Endothelial cell (in vitro differentiated cells): Measurements from ENCODE around the gene TEX30. TPM values are rescaled to one million over a fixed set of nuclear protein-coding genes. Genes with fewer than 3 reads are reported as not detected.

Experiments
- DNase-seq: peaks from one replicate; pipeline ENCODE4 v3.0.0; 2021; ENCODE audit warnings: low spot score
- H3K27ac Mint-ChIP-seq: one replicate; pipeline ENCODE4 v1.8.0; 2021; ENCODE audit warnings: mixed read lengths, inconsistent platforms; ENCODE audit not compliant: unreplicated experiment
- H3K27me3 Mint-ChIP-seq: one replicate; pipeline ENCODE4 v1.8.0; 2021; ENCODE audit warnings: mild to moderate bottlenecking, moderate library complexity, mixed read lengths, inconsistent platforms; ENCODE audit not compliant: unreplicated experiment
- H3K36me3 Mint-ChIP-seq: one replicate; pipeline ENCODE4 v1.8.0; 2021; ENCODE audit warnings: mild to moderate bottlenecking, low read depth, mixed read lengths, inconsistent platforms; ENCODE audit not compliant: unreplicated experiment
- H3K4me1 Mint-ChIP-seq: one replicate; pipeline ENCODE4 v1.8.0; 2021; ENCODE audit warnings: mild to moderate bottlenecking, mixed read lengths, inconsistent platforms; ENCODE audit not compliant: unreplicated experiment
- H3K4me3 Mint-ChIP-seq: one replicate; pipeline ENCODE4 v1.8.0; 2021; ENCODE audit warnings: mild to moderate bottlenecking, mixed read lengths, inconsistent platforms; ENCODE audit not compliant: unreplicated experiment
- H3K9me3 Mint-ChIP-seq: one replicate; pipeline ENCODE4 v1.8.0; 2021; ENCODE audit warnings: mixed read lengths, inconsistent platforms; ENCODE audit not compliant: unreplicated experiment
- total RNA-seq: library from RNA; stranded (reverse); fragmentation: NEBNext Ultra II Directional; extraction: Animal tissue kit (Norgen Biotek cat#: 25700); gene quantifications from one replicate; pipeline ENCODE4 v1.2.1, GENCODE V29; 2021; ENCODE audit not compliant: unreplicated experiment
- TF ChIP-seq, protein P1 (sequence below): fragments of 200-600 bp; sonication (generic); IDR thresholded peaks from one replicate; pipeline ENCODE4 v1.5.0; 2021; ENCODE audit warnings: antibody characterized with exemption; ENCODE audit not compliant: unreplicated experiment

TEX30 gene
- total RNA-seq, 1 donor from 2014 or later, result 10.5 TPM

DNA sequence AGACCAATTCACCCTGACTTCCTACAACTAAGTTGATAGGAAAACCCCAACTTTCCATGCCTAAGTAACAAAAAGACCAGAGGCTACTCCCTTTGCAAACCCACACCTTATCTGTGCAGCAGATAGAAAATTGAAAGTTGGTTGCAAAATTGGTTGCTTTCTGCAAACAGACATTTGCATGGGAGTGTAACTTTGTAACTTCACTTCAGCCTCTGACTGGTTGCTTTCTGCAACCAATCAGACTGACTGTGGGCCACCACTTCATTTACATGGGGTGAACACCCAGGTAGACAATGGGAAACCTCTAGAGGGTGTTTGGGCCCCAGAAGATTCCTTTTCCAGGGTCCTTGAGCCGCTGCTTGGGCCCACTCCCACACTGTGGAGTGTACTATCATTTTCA lies 9.8 kb downstream of the TEX30 start:
- Mint-ChIP-seq H3K4me3 (no peak overlapping the region), H3K9me3 (no peaks in the 10 kb centered on the region), H3K4me1 (no peaks in the 10 kb centered on the region), H3K27me3 (no peaks in the 10 kb centered on the region), H3K36me3 (no peaks in the 10 kb centered on the region), H3K27ac (no peak overlapping the region)
- DNase-seq, result no peak
- TF ChIP-seq, protein P1, sequence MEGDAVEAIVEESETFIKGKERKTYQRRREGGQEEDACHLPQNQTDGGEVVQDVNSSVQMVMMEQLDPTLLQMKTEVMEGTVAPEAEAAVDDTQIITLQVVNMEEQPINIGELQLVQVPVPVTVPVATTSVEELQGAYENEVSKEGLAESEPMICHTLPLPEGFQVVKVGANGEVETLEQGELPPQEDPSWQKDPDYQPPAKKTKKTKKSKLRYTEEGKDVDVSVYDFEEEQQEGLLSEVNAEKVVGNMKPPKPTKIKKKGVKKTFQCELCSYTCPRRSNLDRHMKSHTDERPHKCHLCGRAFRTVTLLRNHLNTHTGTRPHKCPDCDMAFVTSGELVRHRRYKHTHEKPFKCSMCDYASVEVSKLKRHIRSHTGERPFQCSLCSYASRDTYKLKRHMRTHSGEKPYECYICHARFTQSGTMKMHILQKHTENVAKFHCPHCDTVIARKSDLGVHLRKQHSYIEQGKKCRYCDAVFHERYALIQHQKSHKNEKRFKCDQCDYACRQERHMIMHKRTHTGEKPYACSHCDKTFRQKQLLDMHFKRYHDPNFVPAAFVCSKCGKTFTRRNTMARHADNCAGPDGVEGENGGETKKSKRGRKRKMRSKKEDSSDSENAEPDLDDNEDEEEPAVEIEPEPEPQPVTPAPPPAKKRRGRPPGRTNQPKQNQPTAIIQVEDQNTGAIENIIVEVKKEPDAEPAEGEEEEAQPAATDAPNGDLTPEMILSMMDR, result no peak

DNA sequence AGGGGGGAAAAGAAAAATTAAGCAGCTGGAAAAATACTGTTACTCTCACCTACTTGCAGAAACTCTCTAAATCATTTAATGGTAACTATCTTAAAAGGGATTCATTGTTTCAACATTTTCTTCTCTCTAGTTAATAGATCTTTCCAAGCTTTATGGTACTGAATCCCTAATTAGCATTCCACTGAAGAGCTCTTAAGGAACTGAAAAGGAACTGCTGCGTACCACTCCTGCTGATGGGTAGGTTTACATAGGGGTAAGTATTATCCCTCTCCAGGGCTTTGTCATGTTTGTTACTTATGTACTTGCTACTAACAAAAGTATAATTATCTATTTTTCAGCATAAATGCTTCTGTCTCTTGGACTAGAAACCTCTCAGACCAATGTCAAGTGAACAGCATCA lies 12.5 kb downstream of the TEX30 start:
- no peaks in the 10 kb centered on the region for H3K9me3 Mint-ChIP-seq
- H3K36me3 Mint-ChIP-seq, result no peaks in the 10 kb centered on the region
- no peak overlapping the region for H3K27ac Mint-ChIP-seq
- no peak for DNase-seq
- TF ChIP-seq, protein P1, result no peak
- H3K27me3 Mint-ChIP-seq, result no peaks in the 10 kb centered on the region
- H3K4me3 Mint-ChIP-seq, result no peak overlapping the region
- H3K4me1 Mint-ChIP-seq, result no peaks in the 10 kb centered on the region

DNA sequence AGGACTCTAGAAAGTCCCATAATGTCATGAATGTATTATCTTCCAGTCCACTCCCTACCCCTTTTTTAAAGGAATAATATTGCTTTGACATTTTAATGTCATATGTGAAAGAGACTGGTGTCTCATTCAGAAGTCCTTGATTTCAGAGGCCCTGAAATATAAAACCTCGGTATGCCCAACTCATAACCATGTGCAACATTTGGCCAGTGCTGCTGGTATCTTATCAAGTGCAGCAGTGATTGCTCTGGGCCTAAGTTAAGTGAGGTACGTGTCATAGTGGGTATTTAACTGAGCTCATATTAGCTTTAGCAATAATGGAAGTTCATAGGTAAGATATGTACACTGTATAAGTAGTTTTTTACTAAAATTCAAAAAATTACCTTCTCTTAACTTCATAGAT lies 14.7 kb downstream of the TEX30 start:
- Mint-ChIP-seq H3K27me3 (no peaks in the 10 kb centered on the region), H3K4me1 (no peaks in the 10 kb centered on the region), H3K9me3 (no peaks in the 10 kb centered on the region), H3K27ac (no peak overlapping the region), H3K36me3 (no peaks in the 10 kb centered on the region), H3K4me3 (no peak overlapping the region)
- TF ChIP-seq, protein P1, result no peak
- no peak for DNase-seq

DNA sequence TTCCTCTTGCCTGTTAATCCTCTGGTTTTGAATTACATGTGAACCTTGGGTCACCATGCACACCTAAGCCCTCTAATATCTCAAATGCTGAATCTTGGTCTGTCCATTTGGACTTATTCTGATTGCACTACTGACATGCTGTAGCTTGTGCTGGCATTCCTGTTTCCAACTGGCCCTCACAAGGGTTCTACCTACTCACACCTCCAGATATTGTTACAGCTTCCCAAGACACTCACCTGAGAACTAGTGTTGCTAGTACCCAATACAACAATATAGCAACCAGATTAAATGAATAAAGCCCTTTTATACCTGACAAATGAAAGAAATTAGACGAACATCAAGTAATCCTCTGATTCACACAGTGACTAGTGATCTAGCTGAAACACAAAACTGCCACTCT lies 16.6 kb downstream of the TEX30 start:
- Mint-ChIP-seq H3K27me3 (no peaks in the 10 kb centered on the region), H3K27ac (no peak overlapping the region), H3K4me1 (no peaks in the 10 kb centered on the region), H3K36me3 (no peaks in the 10 kb centered on the region), H3K9me3 (no peaks in the 10 kb centered on the region), H3K4me3 (no peak overlapping the region)
- DNase-seq, result no peak
- TF ChIP-seq, protein P1, result no peak

DNA sequence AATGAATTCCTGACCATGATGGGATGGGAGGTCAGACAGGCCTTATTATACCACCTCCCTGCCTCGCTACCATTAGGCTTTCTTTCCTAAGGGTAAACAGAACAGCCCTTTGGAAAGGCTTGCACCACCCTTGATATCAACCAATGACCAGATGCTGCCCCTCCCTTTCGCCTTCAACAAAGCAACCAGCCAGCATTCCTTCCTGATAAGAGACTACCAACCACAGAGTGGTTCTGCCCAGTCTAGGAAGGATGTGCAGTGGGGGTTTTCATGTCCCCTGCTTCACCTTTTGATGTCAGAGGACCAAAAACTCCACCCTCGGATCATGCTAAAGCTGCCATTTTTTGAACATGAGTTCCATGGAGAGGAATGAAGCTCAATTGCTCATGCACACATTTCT lies 21.7 kb downstream of the TEX30 start:
- TF ChIP-seq, protein P1, result no peak
- no peak for DNase-seq
- Mint-ChIP-seq H3K4me3 (no peak overlapping the region), H3K9me3 (no peaks in the 10 kb centered on the region), H3K27ac (no peak overlapping the region), H3K27me3 (no peaks in the 10 kb centered on the region), H3K4me1 (no peaks in the 10 kb centered on the region), H3K36me3 (no peaks in the 10 kb centered on the region)
